Stomach (tissue), 9 donors: Measurements from ENCODE around the gene SLC31A1. TPM values are rescaled to one million over a fixed set of nuclear protein-coding genes. Genes with fewer than 3 reads are reported as not detected.

ENCODE experiments used
- DNase-seq, 2 donors: peaks; one replicate each; pipeline versions ENCODE4 v3.0.0 to v3.0.0-alpha.2; 2013 to 2019
- H3K27ac ChIP-seq, 5 donors: fragments of 200-600 bp in 4 of 5; sonication (generic) in 4 of 5; one replicate each; pipeline ENCODE4 v1.5.1; 2013 to 2019; ENCODE audit warnings: mild to moderate bottlenecking in 1 of 5, moderate library complexity in 1 of 5
- H3K27me3 ChIP-seq, 3 donors: fragments of 200-600 bp; sonication (generic); one replicate each; pipeline ENCODE4 v1.5.1; 2017 to 2019; ENCODE audit warnings: mixed run types in 1 of 3
- H3K36me3 ChIP-seq, 4 donors: fragments of 200-600 bp; sonication (generic); 1 replicate in 3 of 4; 2 replicates in 1 of 4; pipeline ENCODE4 v1.5.1; 2016 to 2019
- H3K4me1 ChIP-seq, 4 donors: fragments of 200-600 bp; sonication (generic); one replicate each; pipeline ENCODE4 v1.5.1; 2016 to 2019
- H3K4me3 ChIP-seq, 4 donors: fragments of 200-600 bp; sonication (generic) in 3 of 4; one replicate each; pipeline ENCODE4 v1.5.1; 2016 to 2019; ENCODE audit warnings: mild to moderate bottlenecking in 1 of 4
- H3K9me3 ChIP-seq, 4 donors: fragments of 200-600 bp; sonication (generic); one replicate each; pipeline ENCODE4 v1.5.1; 2016 to 2019
- CTCF ChIP-seq, 7 experiments: fragments of 450-650 bp in 4 of 7; fragments of 200-600 bp in 3 of 7; sonication (generic) in 3 of 7; IDR thresholded peaks; one replicate each; pipeline ENCODE4 v1.5.1; 2016 to 2019; ENCODE audit warnings: antibody characterized with exemption in 7 of 7, control low read depth in 2 of 7, mild to moderate bottlenecking in 1 of 7
- EP300 ChIP-seq: sonication (generic); formaldehyde crosslinking; IDR thresholded peaks from one replicate; pipeline ENCODE4 v1.6.1; 2017; ENCODE audit warnings: antibody characterized with exemption
- POLR2A ChIP-seq, 4 donors: fragments of 450-650 bp; IDR thresholded peaks; one replicate each; pipeline ENCODE4 v1.6.1; 2016; ENCODE audit warnings: antibody characterized with exemption in 4 of 4, control low read depth in 2 of 4, mild to moderate bottlenecking in 1 of 4, moderate library complexity in 1 of 4
- POLR2AphosphoS5 ChIP-seq, 3 donors: sonication (generic); formaldehyde crosslinking; IDR thresholded peaks; one replicate each; pipeline ENCODE4 v1.6.1; 2016; ENCODE audit warnings: antibody characterized with exemption in 3 of 3
- WGBS, 5 donors: extraction: QIAGEN DNeasy Blood & Tissue Kit in 3 of 5; methylation state at CpG; one replicate each; pipeline versions ENCODE4 v1.1.5 to v1.1.7; 2013 to 2018; 5-methylcytosine and 5-hydroxymethylcytosine counted together
- intact Hi-C: fragments of 100-400 bp; cut with DNase I; formaldehyde crosslinking; loops from one replicate; pipeline ENCODE4 v1.15.1; 2023; ENCODE audit warnings: low total_unique reads
- polyA plus RNA-seq, 3 donors: library from polyadenylated mRNA; stranded (reverse); fragments of 200-250 nt; gene quantifications; one replicate each; pipeline ENCODE4 v1.2.3, GENCODE V29; 2013
- total RNA-seq, 5 donors: library from RNA; depleted of rRNA; stranded (reverse); fragments of >200 nt; gene quantifications; one replicate each; pipeline versions ENCODE4 v1.1.0 to v1.2.3, GENCODE V29; 2014 to 2016
- donor health status: healthy with polysubstance abuse.
- donor health status: Bipolar disorder and iron deficiency.
- donor health status: healthy.

Gene SLC31A1
- total and polyA plus RNA-seq, 8 donors = 4.7 to 106 (median 12.2) TPM

DNA sequence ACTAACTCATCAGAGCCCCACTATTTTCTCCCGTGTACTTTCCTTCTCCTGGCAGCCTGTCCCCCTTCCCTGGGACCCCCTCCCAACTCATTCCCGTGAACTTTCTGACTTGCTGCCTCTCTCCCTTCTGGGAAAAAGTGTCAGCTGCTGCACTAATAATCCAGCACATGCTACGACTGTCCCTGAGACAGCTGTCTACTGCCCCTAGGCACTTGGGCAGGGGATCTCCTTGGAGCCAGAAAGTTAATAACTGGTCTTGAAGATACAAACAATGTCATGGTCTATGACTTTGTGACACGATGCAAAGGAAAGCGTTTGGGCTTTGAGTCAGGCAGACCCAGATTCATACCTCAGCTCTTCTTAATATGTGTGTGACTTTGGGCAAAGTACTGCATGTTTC lies 91.9 kb downstream of the SLC31A1 start:
- no peaks in the 10 kb centered on the region for H3K27me3 ChIP-seq
- H3K4me3 ChIP-seq = no peak overlapping the region
- DNase-seq = no peak
- H3K4me1 ChIP-seq = no peaks in the 10 kb centered on the region
- WGBS, 5 donors = 71 to 82% (median 77%) methylated on average over 5 of the region's 5 CpGs
- H3K36me3 ChIP-seq = peaks cover 0 to 25% (median 7%) of the 10 kb centered on the region in 4 donors
- no peaks in the 10 kb centered on the region for H3K9me3 ChIP-seq
- no peak for TF ChIP-seq EP300
- TF ChIP-seq POLR2AphosphoS5 (IDR thresholded peaks at IDR 0.05) = no peak
- no peak for TF ChIP-seq POLR2A (IDR thresholded peaks at IDR 0.05)
- TF ChIP-seq CTCF (IDR thresholded peaks at IDR 0.05) = no peak
- no peak overlapping the region for H3K27ac ChIP-seq
- intact Hi-C loops = no loop called here

Other genes starting within 250 kb of the SLC31A1 start
- gene ZNF883, start 209.4 kb upstream of the SLC31A1 start, total RNA-seq = 1 to 10 TPM in 2 of 5 donors, not detected in 3; 2.3 to 9.0 TPM
- 1 to 10 TPM in 1 of 3 donors, under 1 TPM in 2; 0.92 to 1.1 (median 0.93) TPM for gene ZNF883, start 209.4 kb upstream of the SLC31A1 start, polyA plus RNA-seq
- gene ZFP37, start 164.8 kb upstream of the SLC31A1 start, total RNA-seq = 1 to 10 TPM in 4 of 5 donors, under 1 TPM in 1; 0.72 to 3.8 (median 3.5) TPM
- under 1 TPM; 0.31 to 0.93 (median 0.62) TPM for gene ZFP37, start 164.8 kb upstream of the SLC31A1 start, polyA plus RNA-seq
- gene SLC31A2, start 70.5 kb upstream of the SLC31A1 start, total RNA-seq = 10 to 100 TPM in 2 of 5 donors, 1 to 10 TPM in 3; 1.2 to 19.6 (median 7.7) TPM
- gene SLC31A2, start 70.5 kb upstream of the SLC31A1 start, polyA plus RNA-seq = 1 to 10 TPM; 3.7 to 8.0 (median 5.0) TPM
- gene FKBP15, start 267 bp upstream of the SLC31A1 start, total RNA-seq = 10 to 100 TPM; 11.1 to 36.6 (median 23.8) TPM
- 1 to 10 TPM; 5.5 to 9.6 (median 6.0) TPM for gene FKBP15, start 267 bp upstream of the SLC31A1 start, polyA plus RNA-seq
- gene CDC26, start 54.0 kb downstream of the SLC31A1 start, total RNA-seq = 10 to 100 TPM in 4 of 5 donors, 1 to 10 TPM in 1; 7.2 to 46.1 (median 25.4) TPM
- gene CDC26, start 54.0 kb downstream of the SLC31A1 start, polyA plus RNA-seq = 10 to 100 TPM; 28.2 to 66.4 (median 45.3) TPM
- gene PRPF4, start 54.1 kb downstream of the SLC31A1 start, total RNA-seq = 10 to 100 TPM in 2 of 5 donors, 1 to 10 TPM in 3; 3.2 to 25.0 (median 9.9) TPM
- 10 to 100 TPM in 2 of 3 donors, 1 to 10 TPM in 1; 7.8 to 11.4 (median 10.0) TPM for gene PRPF4, start 54.1 kb downstream of the SLC31A1 start, polyA plus RNA-seq
- 1 to 10 TPM in 2 of 5 donors, under 1 TPM in 1, not detected in 2; 0.43 to 5.0 (median 1.8) TPM for gene RNF183, start 81.8 kb downstream of the SLC31A1 start, total RNA-seq
- gene RNF183, start 81.8 kb downstream of the SLC31A1 start, polyA plus RNA-seq = 1 to 10 TPM in 2 of 3 donors, under 1 TPM in 1; 0.46 to 5.6 (median 1.2) TPM
- gene WDR31, start 118.7 kb downstream of the SLC31A1 start, total RNA-seq = 1 to 10 TPM in 2 of 5 donors, under 1 TPM in 2, not detected in 1; 0.29 to 5.0 (median 0.96) TPM
- gene WDR31, start 118.7 kb downstream of the SLC31A1 start, polyA plus RNA-seq = 1 to 10 TPM; 1.2 to 1.5 (median 1.3) TPM
- 10 to 100 TPM in 4 of 5 donors, 1 to 10 TPM in 1; 2.2 to 60.3 (median 16.0) TPM for gene BSPRY, start 128.0 kb downstream of the SLC31A1 start, total RNA-seq
- 10 to 100 TPM; 16.1 to 28.9 (median 24.5) TPM for gene BSPRY, start 128.0 kb downstream of the SLC31A1 start, polyA plus RNA-seq
- 100 to 1,000 TPM in 3 of 5 donors, 10 to 100 TPM in 2; 41.3 to 120 (median 104) TPM for gene HDHD3, start 155.4 kb downstream of the SLC31A1 start, total RNA-seq
- 10 to 100 TPM; 42.5 to 81.1 (median 51.6) TPM for gene HDHD3, start 155.4 kb downstream of the SLC31A1 start, polyA plus RNA-seq
- gene ALAD, start 179.7 kb downstream of the SLC31A1 start, total RNA-seq = 100 to 1,000 TPM in 1 of 5 donors, 10 to 100 TPM in 4; 30.8 to 102 (median 44.8) TPM
- gene ALAD, start 179.7 kb downstream of the SLC31A1 start, polyA plus RNA-seq = 10 to 100 TPM; 33.9 to 69.2 (median 64.8) TPM
- gene POLE3, start 189.1 kb downstream of the SLC31A1 start, total RNA-seq = 10 to 100 TPM in 3 of 5 donors, 1 to 10 TPM in 2; 4.1 to 47.4 (median 25.4) TPM
- 10 to 100 TPM; 31.0 to 39.1 (median 31.9) TPM for gene POLE3, start 189.1 kb downstream of the SLC31A1 start, polyA plus RNA-seq
- gene C9orf43, start 189.2 kb downstream of the SLC31A1 start, total RNA-seq = under 1 TPM in 2 of 5 donors, not detected in 3; 0.55 to 0.58 TPM
- gene C9orf43, start 189.2 kb downstream of the SLC31A1 start, polyA plus RNA-seq = under 1 TPM; 0.19 to 0.61 (median 0.58) TPM
- gene RGS3, start 242.2 kb downstream of the SLC31A1 start, total RNA-seq = 10 to 100 TPM; 27.0 to 71.4 (median 49.2) TPM
- gene RGS3, start 242.2 kb downstream of the SLC31A1 start, polyA plus RNA-seq = 10 to 100 TPM; 26.6 to 41.0 (median 30.4) TPM